NCI-H1694 treated with DMSO at 0.1 percent for 48 hours (cell line): ENCODE data around the gene WEE1.
"Not testable (repeated sequence)": the region's sequence is repeated elsewhere in the genome, so short reads cannot be mapped to it uniquely, and the experiment has no call there.

Experiments
- DNase-seq: peaks from one replicate; lab custom pipeline; 2025; lab: John Stamatoyannopoulos, UW

WEE1 gene

DNA sequence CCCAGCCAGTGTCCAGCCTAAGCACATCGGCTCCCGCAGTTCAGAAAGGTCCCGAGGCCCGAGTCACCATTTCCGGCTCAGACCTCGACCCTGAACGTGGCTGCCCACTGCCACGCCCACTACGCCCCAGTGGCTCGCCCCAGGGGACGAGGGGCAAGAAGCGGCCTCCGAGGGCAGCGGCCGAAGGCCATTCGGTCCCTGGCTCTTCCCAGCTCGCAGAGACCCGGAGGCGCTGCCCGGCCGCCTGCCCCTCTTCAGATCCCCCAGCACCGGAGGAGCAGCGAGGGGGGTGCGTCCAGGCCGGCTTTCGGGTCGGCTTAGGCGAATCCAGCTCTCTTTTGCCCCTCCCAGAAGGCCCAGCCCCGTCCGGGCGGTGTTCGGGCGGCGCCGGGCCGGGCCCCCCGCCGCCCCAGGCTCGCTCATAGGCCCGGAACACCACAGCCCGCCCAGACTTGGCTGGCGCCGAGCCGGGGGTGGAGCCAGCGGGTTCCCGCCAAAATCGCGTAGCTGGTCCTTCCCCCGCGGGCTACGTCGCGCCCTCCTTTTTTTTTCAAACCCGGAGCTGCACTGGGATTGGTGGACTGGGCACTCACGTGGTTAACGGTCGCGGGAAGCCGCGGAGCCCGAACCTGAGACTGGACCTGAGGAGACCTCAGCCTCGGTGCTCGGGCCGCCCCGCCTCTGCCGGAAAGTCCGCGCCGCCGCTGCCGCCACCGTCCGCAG lies at the start of gene WEE1:
TSS of gene WEE1 (plus strand) at position 619 of the 723 bp plus-strand sequence. CDS start 264 bp downstream, outside the sequence.
- peak; percentile 88 for DNase-seq

DNA sequence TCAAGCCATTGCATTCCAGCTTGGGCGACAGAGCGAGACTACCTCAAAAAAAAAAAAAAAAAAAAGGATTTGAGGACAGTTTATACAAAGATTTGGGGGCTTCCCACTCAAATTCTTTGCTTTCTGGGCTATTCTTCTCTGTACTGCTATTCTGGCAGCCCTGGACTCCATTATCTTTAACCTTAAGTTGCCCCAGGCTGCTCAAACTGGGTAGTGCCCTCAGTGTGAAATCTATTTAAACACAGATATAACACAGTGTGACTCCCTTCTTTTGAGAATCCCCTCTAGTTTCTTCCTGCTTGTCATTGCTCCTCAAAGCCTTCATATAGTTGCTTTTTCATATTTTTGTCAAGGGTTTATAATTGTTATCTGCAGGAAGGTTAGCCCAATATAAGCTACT lies 49.5 kb upstream of the WEE1 start:
- no peak for DNase-seq

DNA sequence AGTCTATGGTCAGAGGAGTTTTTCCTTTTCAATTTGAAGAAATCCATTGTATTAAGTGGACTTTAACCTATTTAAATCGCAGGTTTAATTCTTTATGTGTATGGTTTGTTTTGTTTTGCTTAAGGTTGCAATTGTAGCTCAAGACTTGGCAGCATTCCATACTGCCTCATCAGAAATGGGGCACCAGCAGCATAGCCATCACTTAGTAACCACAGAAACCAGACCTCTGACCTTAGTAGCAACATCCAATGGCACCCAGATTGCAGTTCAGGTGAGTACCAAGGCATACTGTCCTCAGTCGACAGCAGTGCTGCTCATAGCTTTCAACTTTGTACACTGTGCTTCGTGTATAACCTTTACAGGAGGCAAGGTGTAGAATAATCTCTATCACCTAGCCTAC lies 48.4 kb upstream of the WEE1 start:
- DNase-seq: no peak

DNA sequence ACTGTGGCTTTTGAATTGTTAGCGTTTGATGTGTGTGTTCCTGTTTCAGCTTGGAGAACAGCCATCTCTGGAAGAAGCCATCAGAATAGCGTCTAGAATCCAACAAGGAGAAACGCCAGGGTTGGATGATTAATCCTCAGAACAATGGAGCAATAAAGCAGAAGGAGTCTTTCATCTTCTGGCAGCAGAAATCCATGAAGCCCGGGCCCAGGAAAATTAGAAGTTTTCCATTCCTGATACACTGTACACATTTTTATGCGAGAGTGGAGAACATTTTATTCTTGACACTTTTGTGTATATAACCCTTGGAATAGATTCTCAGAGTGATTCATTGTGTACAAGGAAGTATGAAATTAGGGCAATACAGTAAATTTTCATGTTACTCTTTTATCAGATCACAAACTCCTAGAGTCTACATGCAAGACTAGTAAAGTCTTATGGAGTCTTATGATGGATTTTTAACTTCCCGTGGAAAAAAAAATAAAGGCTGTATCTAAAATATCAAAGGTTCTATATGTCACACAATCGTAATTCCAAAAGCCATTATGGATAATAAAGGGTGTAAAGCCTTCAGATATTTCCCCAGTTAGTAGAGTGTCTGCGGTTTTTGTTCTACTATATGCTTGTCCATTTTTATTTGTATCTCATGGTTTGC lies 45.9 kb upstream of the WEE1 start:
- no peak for DNase-seq

DNA sequence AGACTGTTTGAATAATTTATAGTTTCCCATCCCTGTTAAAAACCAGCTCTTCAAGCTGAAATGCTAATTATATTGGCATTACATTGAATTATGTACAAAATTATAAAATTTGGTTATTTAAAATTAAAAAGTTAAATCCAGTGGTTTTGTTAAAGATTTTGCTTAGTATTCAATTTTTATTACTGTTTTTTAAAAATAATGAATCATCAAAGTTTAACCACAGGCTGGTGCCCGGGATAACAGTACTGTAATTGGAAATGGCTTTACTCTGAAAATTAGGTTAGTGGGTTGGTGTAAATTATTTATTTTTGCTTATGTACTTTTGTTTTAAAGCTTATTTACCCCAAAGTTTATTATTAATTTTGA lies 45.4 kb upstream of the WEE1 start:
- DNase-seq: no peak

DNA sequence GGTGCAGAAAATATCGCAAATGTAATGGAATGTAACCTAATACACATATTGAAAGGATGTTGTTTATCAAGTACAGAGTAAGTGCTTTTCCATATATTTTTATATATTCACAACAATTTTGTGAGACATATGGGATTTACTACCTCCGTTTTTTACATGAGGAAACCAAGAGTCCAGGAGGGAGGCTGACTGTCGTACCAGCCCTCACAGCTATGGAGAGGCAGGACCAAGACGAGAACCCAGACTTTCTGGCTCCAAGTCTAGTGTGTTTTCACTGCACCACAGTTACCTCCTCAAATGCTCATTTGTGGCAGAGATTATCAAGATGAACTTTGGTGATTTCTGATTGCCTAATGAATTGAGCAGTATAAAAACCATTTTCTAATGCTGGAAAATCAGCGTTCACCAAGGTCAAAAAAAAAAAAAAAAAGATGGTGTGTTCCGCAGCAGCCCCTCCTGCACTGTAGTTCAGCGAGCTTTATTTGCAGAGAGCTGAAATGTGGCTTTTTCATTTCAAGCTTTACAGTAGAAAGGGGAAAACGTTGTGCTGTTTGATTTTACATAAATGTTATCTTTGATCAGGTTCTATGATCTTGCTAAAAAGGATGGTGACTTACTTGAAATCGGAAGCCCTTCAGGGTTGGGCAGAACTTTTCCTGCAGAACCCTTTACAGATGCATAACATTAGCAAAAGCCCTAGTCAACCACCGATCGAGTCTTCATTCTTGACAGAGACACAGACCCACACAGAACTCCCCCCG lies 44.7 kb upstream of the WEE1 start:
- DNase-seq: no peak

DNA sequence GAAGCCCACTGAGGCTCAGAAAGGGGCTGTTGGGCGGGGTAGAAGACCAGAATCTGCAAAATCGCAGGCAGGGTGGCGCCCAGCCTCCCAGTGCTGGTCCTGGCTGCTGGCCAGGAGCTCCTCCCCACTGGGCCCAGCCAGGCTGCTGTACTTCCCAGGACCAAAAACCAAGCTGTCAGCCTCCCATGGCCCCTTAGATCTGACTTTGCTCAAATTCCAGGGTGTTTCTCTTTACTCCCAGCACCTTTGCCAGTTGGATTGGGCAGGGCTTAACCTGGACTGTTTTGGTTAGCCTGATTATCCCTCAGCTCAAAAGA lies 44.2 kb upstream of the WEE1 start:
- peak; percentile 21 for DNase-seq

DNA sequence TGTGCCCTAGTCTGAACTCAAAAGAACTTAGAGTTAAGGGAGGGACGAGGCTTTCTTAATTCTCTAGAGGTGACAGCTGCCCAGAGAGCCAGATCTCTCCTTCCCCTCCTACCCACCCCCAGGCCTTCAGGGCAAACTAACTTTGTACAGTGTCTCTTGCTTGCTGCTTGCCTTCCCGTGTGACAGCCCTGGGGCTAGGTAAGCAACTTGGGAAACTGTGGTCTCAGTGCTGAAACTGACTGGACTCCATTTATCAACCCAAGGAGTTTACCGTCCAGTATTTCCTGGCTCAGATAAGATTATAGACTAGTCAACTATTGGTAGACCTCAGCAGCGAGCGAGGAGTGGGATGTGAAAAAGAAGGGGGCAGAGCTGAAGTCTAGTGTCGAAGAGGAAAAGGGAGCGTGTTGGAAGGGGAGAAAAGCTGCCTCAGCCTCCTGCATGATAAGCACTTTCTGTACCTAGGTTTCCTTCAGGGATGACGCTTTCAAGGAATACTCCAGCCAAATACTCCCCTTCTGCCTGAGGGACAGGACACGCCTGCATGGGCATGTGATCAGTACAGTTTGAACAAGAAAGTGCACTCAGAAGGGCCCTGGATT lies 43.3 kb upstream of the WEE1 start:
- no peak for DNase-seq

DNA sequence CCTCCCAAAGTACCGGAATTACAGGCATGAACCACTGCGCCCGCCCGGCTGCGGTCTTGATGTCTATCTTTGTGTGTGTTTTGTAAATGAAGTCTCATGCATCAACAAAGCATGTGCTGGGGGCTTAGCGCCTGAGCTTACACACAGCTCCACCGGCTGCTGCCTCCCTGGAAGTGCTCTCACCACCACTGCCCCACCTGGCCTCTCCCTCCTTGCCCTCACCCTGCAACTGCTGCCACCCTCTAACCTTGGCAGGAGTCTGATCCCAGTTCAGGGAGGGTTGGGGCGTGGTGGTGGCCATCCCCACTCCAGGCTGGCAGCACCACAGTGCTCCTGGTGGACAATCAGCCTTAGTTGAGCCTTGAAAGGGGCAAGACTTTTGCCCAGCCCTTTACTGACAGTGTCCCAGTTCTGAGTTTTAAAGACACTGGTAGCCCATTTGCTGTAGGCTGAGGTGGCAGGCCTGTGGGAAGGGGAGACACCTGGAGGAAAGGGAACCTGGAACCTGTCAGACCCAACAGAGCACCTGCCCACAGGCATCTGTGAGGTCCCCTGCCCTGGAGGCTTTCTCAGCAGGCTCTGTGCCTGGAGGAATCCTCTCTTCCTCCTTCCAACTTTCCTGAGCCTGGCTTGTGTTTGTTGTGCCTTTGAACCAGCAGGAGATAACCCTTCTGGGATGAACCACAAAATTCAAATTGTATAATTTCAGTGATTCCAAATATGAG lies 42.4 kb upstream of the WEE1 start:
- DNase-seq: no peak

DNA sequence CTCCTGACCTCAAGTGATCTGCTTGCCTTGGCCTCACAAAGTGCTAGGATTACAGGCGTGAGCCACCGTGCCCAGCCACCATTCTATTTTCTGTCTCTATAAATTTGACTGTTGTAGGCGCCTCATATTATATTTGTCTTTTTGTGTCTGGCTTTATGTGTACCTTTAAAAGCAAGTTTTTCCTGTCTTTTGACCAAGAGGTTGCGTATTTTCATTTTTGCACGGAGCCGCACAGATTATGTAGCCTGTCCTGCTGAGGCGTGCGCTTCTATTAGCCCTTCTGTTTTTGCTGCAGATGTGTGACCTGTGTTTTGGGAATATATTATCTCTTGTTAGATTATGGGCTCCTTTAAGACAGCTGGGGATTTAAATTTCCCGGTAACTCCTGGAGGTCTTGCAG lies 40.4 kb upstream of the WEE1 start:
- DNase-seq: no peak

DNA sequence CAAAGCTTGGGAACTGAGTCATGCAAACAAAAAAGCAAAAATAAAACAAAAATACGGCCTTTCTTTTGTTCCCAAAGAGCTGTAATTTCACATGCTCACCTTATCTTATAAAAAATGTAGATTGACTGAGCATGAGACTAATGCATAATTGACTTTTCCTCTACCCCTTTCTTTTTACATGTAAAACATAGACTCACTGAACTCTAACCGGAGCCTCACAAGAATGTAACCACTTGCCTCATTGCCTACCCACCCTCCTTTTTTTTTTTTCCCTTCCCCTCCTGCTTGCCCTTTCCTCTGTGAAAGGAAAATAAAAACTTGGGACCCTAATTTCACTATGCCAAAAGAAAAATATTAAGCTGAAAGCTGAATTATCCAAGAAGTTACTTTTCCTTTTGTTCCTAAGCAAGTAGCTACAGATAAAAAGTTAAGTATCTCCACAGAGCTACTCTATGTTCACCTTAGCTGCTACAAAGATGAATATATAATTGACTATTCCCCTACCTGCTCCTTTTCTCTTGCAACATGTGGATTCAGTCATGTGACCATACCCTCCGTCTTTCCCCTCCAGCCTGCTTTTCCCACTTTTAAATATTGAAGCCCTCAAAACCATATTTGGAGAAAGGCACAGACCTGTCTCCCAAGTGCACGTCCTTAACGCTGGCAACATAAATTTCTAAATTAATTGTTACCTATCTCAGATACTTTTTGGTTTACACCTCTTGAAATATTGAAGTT lies 39.6 kb upstream of the WEE1 start:
- no peak for DNase-seq

DNA sequence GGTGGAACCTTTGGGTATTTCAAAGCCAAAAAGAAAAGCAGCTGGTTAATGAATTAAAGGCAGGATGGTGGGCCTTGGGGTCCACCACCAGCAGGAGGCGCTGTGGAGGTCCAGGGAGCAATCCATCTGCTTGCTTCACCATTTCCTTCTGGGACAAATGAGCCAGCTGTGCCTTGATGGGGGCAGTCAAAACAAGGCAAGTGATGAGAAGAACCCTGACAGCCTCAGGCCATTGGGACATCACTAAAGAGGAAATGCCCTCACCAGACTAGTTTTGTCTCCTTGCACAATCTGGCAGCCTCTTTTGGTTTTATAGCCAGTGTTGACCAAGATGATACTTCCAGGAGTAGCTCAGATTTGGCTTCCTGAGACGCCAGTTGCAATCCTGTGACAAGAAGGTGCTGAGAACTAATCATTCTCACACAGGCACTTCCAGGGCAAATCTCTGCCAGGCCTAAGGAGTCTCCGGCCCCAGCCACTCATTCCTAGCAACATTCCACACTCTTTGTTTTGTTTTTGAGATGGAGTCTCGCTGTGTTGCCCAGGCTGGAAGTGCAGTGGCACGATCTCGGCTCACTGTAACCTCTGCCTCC lies 38.2 kb upstream of the WEE1 start:
- DNase-seq: peak; percentile 48

DNA sequence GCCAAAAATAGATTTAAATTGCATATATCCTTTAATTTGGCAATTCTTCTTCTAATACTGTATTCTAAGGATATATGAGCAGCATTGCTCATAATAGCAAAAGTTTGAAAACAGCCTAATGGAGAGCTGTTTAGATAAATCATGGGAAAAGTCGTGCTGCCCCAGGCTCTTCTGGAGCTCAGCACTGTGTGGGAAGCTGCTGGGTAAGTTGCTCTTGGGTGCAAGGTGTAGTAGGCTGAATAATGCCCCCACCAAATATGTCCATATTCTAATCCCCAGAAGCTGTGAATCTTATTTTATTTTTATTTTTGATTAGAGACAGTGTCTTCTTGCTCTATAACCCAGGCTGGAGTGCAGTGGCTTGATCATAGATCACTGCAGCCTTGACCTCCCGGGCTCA lies 34.9 kb upstream of the WEE1 start:
- no peak for DNase-seq

DNA sequence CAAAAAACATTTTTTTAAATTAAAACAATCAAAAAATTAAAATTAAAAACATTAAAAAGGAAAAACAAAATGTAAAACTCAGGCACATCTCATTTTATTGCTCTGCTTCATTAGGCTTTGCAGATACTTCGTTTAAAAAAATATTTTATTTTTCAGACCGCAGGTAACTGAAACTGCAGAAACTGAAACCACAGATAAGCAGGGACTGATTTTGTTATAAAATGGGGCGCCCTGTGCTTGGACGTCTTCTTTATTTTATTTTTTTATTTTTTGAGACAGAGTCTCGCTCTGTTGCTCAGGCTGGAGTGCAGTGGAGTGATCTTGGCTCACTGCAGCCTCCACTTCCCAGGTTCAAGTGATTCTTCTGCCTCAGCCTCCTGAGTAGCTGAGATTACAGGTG lies 24.3 kb upstream of the WEE1 start:
- not testable (repeated sequence) for DNase-seq

DNA sequence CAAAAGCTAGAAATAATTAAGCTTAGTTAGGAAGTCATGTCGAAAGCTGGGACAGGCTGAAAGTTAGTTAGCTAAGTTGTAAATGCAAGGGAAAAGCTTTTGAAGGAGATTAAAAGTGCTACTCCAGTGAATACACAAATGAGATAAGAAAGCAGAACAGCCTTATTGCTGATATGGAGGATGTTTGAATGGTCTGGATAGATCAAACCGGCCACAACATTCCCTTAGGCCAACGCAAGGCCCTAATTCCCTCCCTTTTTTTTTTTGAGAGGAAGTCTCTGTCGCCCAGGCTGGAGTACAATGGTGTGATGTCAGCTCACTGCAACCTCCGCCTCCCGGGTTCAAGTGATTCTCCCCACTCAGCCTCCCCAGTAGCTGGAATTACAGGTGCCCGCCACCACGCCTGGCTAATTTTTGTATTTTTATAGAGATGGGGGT lies 23.3 kb upstream of the WEE1 start:
- no peak for DNase-seq

DNA sequence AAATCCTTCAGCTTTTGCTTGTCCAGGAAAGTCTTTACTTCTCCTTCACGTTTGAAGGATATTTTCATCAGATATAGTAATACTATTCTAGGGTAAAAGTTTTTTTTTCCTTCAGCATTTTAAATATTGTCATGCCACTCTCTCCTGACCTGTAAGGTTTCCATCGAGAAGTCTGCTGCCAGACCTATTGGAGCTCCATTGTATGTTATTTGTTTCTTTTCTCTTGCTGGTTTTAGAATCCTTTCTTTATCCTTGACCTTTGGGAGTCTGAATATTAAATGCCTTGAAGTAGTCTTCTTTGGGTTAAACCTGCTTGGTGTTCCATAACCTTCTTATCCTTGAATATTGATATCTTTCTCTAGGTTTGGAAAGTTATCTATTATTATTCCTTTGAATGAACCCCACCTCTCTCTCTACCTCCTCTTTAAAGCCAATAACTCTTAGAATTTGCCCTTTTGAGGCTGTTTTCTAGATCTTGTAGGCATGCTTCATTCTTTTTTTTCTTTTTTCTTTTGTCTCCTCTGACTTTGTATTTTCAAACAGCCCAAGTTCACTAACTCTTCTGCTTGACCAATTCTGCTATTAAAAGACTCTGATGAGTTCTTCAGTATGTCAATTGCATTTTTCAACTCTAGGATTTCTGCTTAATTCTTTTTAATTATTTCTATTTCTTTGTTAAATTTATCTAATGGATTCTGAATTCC lies 12.0 kb upstream of the WEE1 start:
- DNase-seq: no peak

DNA sequence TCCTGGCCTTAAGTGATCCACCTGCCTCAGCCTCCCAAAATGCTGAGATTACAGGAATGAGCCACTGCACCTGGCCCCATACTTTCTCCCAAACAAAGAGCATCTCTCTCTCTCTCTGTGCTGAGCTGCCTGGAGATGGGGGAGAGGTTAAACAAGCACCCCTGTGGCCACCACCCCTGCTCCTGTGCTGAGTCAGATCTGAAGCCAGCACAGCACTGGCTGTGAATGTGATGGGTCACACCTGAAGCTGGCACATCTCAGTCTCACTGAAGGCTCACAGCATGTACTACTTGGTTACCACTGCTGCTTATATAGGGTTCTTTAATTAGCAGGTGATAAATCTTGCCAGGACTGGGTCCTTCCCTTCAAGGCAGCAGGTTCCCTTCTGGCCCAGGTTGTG lies 10.8 kb upstream of the WEE1 start:
- DNase-seq: no peak

DNA sequence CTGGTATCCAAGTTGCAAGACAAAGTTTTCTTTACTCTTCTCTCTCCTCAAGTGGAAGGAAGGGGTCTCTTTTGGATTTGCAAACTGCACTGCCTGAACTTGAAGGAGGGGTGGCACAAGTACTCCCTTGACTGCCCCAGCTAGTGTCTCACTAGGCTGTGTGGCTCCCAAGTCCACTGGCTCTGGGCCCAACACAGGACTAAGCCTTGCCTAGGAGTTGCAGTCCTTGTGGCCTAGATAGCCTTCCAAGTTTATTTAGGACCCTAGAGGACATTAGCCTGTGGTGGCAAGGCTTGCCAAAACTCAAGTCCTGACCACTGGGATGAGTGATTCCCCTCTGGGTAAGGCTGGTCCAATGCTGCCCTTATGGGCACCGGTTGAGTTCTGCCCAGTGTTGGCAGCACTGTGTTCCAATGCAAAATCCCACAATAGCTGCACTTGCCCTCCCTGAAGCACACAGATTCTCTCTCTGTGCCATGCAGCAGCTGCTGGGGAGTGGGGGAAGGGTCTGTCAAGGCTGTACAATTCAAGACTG lies 10.2 kb upstream of the WEE1 start:
- DNase-seq: no peak

DNA sequence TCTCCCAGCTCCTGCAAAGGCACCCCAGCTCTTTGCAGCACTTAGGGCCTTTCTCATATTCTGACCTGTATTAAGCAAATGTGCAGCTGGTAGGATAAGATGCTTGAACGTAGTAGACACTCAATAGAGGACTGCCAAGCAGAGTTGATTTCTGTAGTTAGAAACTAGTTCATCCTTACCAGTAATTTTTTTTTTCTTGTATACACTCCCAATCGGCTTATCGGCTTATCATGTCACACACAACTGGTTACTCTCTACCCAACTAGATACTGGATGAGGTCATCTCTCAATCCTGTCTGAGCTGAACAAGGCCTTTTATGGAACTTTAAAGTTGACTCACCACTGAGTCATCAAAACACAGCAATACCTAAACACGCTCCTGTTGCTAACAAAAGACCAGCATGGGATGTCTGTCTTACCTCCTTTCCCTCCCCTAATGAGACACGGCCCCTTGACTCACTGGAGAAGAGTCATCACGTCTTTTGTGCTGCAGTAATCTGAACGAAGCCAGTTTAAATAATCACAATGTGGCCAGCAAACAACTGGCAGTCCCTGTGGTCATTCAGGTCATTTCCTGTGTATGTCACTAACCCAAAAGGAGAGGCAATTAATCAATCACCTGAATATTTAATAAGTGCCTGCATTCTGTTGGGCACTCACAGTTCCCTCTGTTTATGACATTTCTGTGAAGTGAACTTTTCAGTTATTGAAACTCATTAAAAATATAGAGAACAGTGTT lies 7.5 kb upstream of the WEE1 start:
- no peak for DNase-seq
